HG02981 (cell line): Measurements from ENCODE around the gene TMEM198.

Source experiments
- ATAC-seq: cut with Tn5 transposase; IDR thresholded peaks from one replicate; pipeline ENCODE4 v1.9.1; 2021; ENCODE audit warnings: mild to moderate bottlenecking, moderate library complexity; ENCODE audit not compliant: unreplicated experiment

The TMEM198 gene

GRCh38 chr2:219543596-219544358, at the start of gene TMEM198, which contains the start of gene CHPF:
Gene TMEM198, plus strand, starts transcription at chr2:219544028. Its CDS starts 700 bp downstream, at chr2:219544728.
Gene CHPF, minus strand, starts transcription at chr2:219543809. Its CDS starts 271 bp downstream, at chr2:219543538.
- ATAC-seq = peak; percentile 73

- ATAC-seq = no peak
These were observed 48.8 kb upstream of the TMEM198 start for GRCh38 chr2:219494952-219495530.

- peak; percentile 16 for ATAC-seq
These were observed 48.2 kb upstream of the TMEM198 start for GRCh38 chr2:219495531-219496122.

- ATAC-seq = no peak
These were observed 47.5 kb upstream of the TMEM198 start for GRCh38 chr2:219496247-219496824.

- no peak for ATAC-seq
These were observed 46.9 kb upstream of the TMEM198 start for GRCh38 chr2:219496825-219497494.

GRCh38 chr2:219497495-219498279, 46.1 kb upstream of the TMEM198 start:
- peak; percentile 18 for ATAC-seq

- peak; percentile 94 for ATAC-seq
These were observed 45.4 kb upstream of the TMEM198 start, which contains the start of gene GMPPA for GRCh38 chr2:219498280-219499057. Gene GMPPA, plus strand, starts transcription at chr2:219498891. Its CDS starts 1,085 bp downstream, at chr2:219499976.

- ATAC-seq = peak; percentile 3
These were observed 44.8 kb upstream of the TMEM198 start for GRCh38 chr2:219499058-219499307.

GRCh38 chr2:219499555-219499954, 44.3 kb upstream of the TMEM198 start:
- ATAC-seq = no peak

GRCh38 chr2:219500135-219500534, 43.7 kb upstream of the TMEM198 start:
- ATAC-seq = no peak

- no peak for ATAC-seq
These were observed 42.0 kb upstream of the TMEM198 start for GRCh38 chr2:219501849-219502248.

GRCh38 chr2:219502618-219503017, 41.2 kb upstream of the TMEM198 start:
- no peak for ATAC-seq

GRCh38 chr2:219505585-219505984, 38.2 kb upstream of the TMEM198 start:
- no peak for ATAC-seq

GRCh38 chr2:219506153-219506801, 37.6 kb upstream of the TMEM198 start:
- no peak for ATAC-seq

GRCh38 chr2:219506802-219507526, 36.9 kb upstream of the TMEM198 start:
- no peak for ATAC-seq

GRCh38 chr2:219507581-219508443, 36.0 kb upstream of the TMEM198 start:
- no peak for ATAC-seq

- ATAC-seq = no peak
These were observed 35.4 kb upstream of the TMEM198 start for GRCh38 chr2:219508444-219508734.
